GM23338 (cell line): Measurements from ENCODE around the gene UBE2G1. TPM values are rescaled to one million over a fixed set of nuclear protein-coding genes. Genes with fewer than 3 reads are reported as not detected.

ENCODE experiments used
- ATAC-seq: fragments of 200-7000 bp; cut with Tn5 transposase; 3 replicates; pipeline ENCODE4 v1.9.1; 2020
- DNase-seq: peaks from one replicate; pipeline ENCODE4 v3.0.0-alpha.2; 2015; ENCODE audit warnings: low spot score
- H2AFZ ChIP-seq: fragments of 200-600 bp; sonication (generic); 2 replicates; pipeline ENCODE4 v1.8.0; 2016; ENCODE audit warnings: antibody characterized with exemption, mild to moderate bottlenecking, moderate library complexity
- H3F3A ChIP-seq: fragments of 200-600 bp; sonication (generic); replicated peaks from 2 replicates; pipeline ENCODE4 v1.8.0; 2017; ENCODE audit warnings: antibody characterized with exemption, mixed run types, low read depth
- H3K27ac ChIP-seq: fragments of 200-600 bp; sonication (generic); 2 replicates; pipeline ENCODE4 v1.6.1; 2016; ENCODE audit warnings: low read depth
- H3K27me3 ChIP-seq: fragments of 200-600 bp; sonication (generic); 2 replicates; pipeline ENCODE4 v1.8.0; 2016; ENCODE audit warnings: mild to moderate bottlenecking, mixed run types, moderate library complexity; ENCODE audit not compliant: insufficient read depth
- H3K36me3 ChIP-seq: fragments of 200-600 bp; sonication (generic); 2 replicates; pipeline ENCODE4 v1.8.0; 2016; ENCODE audit warnings: mild to moderate bottlenecking; ENCODE audit not compliant: insufficient read depth
- H3K4me1 ChIP-seq: fragments of 200-600 bp; sonication (generic); 2 replicates; pipeline ENCODE4 v1.8.0; 2016; ENCODE audit warnings: mild to moderate bottlenecking, moderate library complexity; ENCODE audit not compliant: insufficient read depth
- H3K4me2 ChIP-seq: fragments of 200-600 bp; sonication (generic); 2 replicates; pipeline ENCODE4 v1.7.1; 2017; ENCODE audit warnings: mixed run types
- H3K4me3 ChIP-seq: fragments of 200-600 bp; sonication (generic); 2 replicates; pipeline ENCODE4 v1.6.1; 2016; ENCODE audit warnings: mixed run types
- H3K79me2 ChIP-seq: fragments of 200-600 bp; sonication (generic); replicated peaks from 2 replicates; pipeline ENCODE4 v1.8.0; 2017; ENCODE audit warnings: mild to moderate bottlenecking; ENCODE audit not compliant: insufficient read depth
- H3K9me2 ChIP-seq: fragments of 200-600 bp; sonication (generic); 2 replicates; pipeline ENCODE4 v1.8.0; 2017; ENCODE audit not compliant: insufficient read depth
- H4K20me1 ChIP-seq: fragments of 200-600 bp; sonication (generic); replicated peaks from 2 replicates; pipeline ENCODE4 v1.8.0; 2017; ENCODE audit warnings: mild to moderate bottlenecking; ENCODE audit not compliant: insufficient read depth
- H3K27ac Mint-ChIP-seq: 2 replicates; pipeline ENCODE4 v1.8.0; 2020; ENCODE audit warnings: inconsistent platforms, mild to moderate bottlenecking, moderate library complexity, mixed read lengths
- H3K27me3 Mint-ChIP-seq: 3 replicates; pipeline ENCODE4 v1.8.0; 2022; ENCODE audit warnings: low read depth, mild to moderate bottlenecking, moderate library complexity, mixed read lengths, inconsistent platforms; ENCODE audit not compliant: insufficient read depth, poor library complexity
- H3K36me3 Mint-ChIP-seq: 3 replicates; pipeline ENCODE4 v1.8.0; 2021; ENCODE audit warnings: low read depth, mild to moderate bottlenecking, inconsistent platforms, moderate library complexity, mixed read lengths
- H3K4me1 Mint-ChIP-seq: 3 replicates; pipeline ENCODE4 v1.8.0; 2020; ENCODE audit warnings: mild to moderate bottlenecking, inconsistent platforms, mixed read lengths
- H3K4me3 Mint-ChIP-seq: 3 replicates; pipeline ENCODE4 v1.8.0; 2021; ENCODE audit warnings: moderate library complexity, mild to moderate bottlenecking, inconsistent platforms, mixed read lengths
- H3K9me3 Mint-ChIP-seq: 3 replicates; pipeline ENCODE4 v1.8.0; 2020; ENCODE audit warnings: moderate library complexity, mild to moderate bottlenecking, inconsistent platforms, mixed read lengths
- CREB1 ChIP-seq: fragments of 250-450 bp; sonication (Bioruptor Pico); IDR thresholded peaks from 2 replicates; pipeline ENCODE4 v1.5.0; 2020; ENCODE audit warnings: low read depth, mild to moderate bottlenecking, moderate library complexity
- JUNB ChIP-seq: IDR thresholded peaks from one replicate; pipeline ENCODE4 v1.6.1; 2016; ENCODE audit warnings: antibody characterized with exemption; ENCODE audit not compliant: unreplicated experiment
- POLR2AphosphoS5 ChIP-seq: IDR thresholded peaks from 2 replicates; pipeline ENCODE4 v1.6.1; 2016; ENCODE audit warnings: antibody characterized with exemption, low read depth
- ZNF114 ChIP-seq: fragments of 250-450 bp; sonication (Bioruptor Pico); IDR thresholded peaks from 2 replicates; pipeline ENCODE4 v1.5.0; 2020; ENCODE audit warnings: mild to moderate bottlenecking, moderate library complexity
- ZNF331 ChIP-seq: fragments of 250-450 bp; sonication (Bioruptor Pico); IDR thresholded peaks from 2 replicates; pipeline ENCODE4 v1.5.0; 2020; ENCODE audit warnings: low read depth, mild to moderate bottlenecking, moderate library complexity
- polyA plus RNA-seq: library from polyadenylated mRNA; unstranded; fragments of >200 nt; fragmentation: Nextera tagmentation; extraction: Ambion mirVana; gene quantifications from 2 replicates; pipeline ENCODE4 v1.2.1, GENCODE V29; 2016
- total RNA-seq: library from RNA; depleted of rRNA; stranded (reverse); fragments of >200 nt; shearing (Covaris generic); gene quantifications from 2 replicates; pipeline ENCODE4 v1.2.3, GENCODE V29; 2014
- TF ChIP-seq, protein P1 (sequence below): IDR thresholded peaks from one replicate; pipeline ENCODE4 v1.6.1; 2018; ENCODE audit warnings: antibody characterized with exemption; ENCODE audit not compliant: unreplicated experiment
- TF ChIP-seq, protein P2 (sequence below), 2 experiments: fragments of 200-600 bp in 1 of 2; sonication (generic) in 1 of 2; conservative IDR thresholded peaks; 2 replicates each; pipeline versions ENCODE4 v1.5.1 to v1.6.1; 2016 to 2017; ENCODE audit warnings: antibody characterized with exemption in 2 of 2, low read depth in 2 of 2, mild to moderate bottlenecking in 2 of 2, moderate library complexity in 1 of 2
- TF ChIP-seq, protein P3 (sequence below): IDR thresholded peaks from 2 replicates; pipeline ENCODE4 v1.6.1; 2016; ENCODE audit warnings: antibody characterized with exemption

The UBE2G1 gene
- total and polyA plus RNA-seq, 2 experiments from 2014 or later, result 71.9 to 145 TPM

DNA sequence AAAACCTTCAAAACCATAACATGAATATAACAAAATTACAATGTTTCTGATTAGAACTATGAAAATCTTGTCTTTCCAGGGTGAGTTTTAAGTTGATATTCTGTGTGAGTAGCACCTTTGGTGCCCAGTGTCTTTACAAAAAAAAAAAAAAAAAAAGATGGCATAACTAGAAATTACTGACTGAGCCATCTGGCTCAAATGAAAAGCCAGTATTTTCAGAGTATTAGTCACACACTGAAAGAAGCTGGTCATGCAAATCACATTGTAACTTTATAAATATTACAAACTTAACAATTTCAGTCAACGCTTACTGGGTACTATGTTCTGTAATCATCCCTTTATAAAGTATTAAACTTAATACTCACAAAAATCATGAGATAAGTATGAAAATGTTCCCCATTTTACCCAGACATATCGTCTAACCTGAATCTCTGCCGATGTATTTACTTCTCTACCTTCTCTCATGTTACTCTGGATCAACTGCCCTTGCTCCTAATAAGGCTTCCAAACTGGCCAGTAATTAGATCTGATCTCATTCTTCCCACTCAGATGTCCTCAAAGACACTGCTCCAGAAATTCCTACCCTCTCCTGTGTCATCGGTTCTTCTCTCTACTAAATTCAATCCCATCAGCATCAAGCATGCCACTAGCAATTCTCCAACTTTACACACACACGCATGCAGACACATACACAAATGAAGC lies 25.4 kb downstream of the UBE2G1 start:
- H3K4me3 ChIP-seq, result no peak overlapping the region
- DNase-seq (no peak), ATAC-seq (no peak)
- H3F3A ChIP-seq, result 0 out of 2 replicates have a peak, but pooled peaks cover 2% of the 10 kb centered on the region
- H3K27ac ChIP-seq, result no peak overlapping the region; the same call in 1 of the 2 replicates
- no peaks in the 10 kb centered on the region for H3K9me2 ChIP-seq
- H3K27me3 Mint-ChIP-seq, result peaks cover 5% of the 10 kb centered on the region
- H3K4me2 ChIP-seq, result no peak overlapping the region
- H3K4me1 ChIP-seq, result peaks cover 36% of the 10 kb centered on the region
- no peaks in the 10 kb centered on the region for H3K27me3 ChIP-seq
- H3K4me1 Mint-ChIP-seq, result peaks cover 20% of the 10 kb centered on the region
- H3K36me3 Mint-ChIP-seq, result no peaks in the 10 kb centered on the region; the same call in 2 of the 3 replicates
- no peaks in the 10 kb centered on the region for H3K9me3 Mint-ChIP-seq
- H2AFZ ChIP-seq, result no peak overlapping the region
- no peaks in the 10 kb centered on the region for H3K36me3 ChIP-seq
- H4K20me1 ChIP-seq, result peaks cover 98% of the 10 kb centered on the region
- no peak overlapping the region for H3K4me3 Mint-ChIP-seq
- no peak overlapping the region for H3K27ac Mint-ChIP-seq
- TF ChIP-seq, protein P1, sequence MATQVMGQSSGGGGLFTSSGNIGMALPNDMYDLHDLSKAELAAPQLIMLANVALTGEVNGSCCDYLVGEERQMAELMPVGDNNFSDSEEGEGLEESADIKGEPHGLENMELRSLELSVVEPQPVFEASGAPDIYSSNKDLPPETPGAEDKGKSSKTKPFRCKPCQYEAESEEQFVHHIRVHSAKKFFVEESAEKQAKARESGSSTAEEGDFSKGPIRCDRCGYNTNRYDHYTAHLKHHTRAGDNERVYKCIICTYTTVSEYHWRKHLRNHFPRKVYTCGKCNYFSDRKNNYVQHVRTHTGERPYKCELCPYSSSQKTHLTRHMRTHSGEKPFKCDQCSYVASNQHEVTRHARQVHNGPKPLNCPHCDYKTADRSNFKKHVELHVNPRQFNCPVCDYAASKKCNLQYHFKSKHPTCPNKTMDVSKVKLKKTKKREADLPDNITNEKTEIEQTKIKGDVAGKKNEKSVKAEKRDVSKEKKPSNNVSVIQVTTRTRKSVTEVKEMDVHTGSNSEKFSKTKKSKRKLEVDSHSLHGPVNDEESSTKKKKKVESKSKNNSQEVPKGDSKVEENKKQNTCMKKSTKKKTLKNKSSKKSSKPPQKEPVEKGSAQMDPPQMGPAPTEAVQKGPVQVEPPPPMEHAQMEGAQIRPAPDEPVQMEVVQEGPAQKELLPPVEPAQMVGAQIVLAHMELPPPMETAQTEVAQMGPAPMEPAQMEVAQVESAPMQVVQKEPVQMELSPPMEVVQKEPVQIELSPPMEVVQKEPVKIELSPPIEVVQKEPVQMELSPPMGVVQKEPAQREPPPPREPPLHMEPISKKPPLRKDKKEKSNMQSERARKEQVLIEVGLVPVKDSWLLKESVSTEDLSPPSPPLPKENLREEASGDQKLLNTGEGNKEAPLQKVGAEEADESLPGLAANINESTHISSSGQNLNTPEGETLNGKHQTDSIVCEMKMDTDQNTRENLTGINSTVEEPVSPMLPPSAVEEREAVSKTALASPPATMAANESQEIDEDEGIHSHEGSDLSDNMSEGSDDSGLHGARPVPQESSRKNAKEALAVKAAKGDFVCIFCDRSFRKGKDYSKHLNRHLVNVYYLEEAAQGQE, result no peak
- TF ChIP-seq, protein P2, sequence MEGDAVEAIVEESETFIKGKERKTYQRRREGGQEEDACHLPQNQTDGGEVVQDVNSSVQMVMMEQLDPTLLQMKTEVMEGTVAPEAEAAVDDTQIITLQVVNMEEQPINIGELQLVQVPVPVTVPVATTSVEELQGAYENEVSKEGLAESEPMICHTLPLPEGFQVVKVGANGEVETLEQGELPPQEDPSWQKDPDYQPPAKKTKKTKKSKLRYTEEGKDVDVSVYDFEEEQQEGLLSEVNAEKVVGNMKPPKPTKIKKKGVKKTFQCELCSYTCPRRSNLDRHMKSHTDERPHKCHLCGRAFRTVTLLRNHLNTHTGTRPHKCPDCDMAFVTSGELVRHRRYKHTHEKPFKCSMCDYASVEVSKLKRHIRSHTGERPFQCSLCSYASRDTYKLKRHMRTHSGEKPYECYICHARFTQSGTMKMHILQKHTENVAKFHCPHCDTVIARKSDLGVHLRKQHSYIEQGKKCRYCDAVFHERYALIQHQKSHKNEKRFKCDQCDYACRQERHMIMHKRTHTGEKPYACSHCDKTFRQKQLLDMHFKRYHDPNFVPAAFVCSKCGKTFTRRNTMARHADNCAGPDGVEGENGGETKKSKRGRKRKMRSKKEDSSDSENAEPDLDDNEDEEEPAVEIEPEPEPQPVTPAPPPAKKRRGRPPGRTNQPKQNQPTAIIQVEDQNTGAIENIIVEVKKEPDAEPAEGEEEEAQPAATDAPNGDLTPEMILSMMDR (conservative IDR thresholded peaks at IDR 0.05; ENCODE audit: low read depth in 2 of 2), result no peak
- peaks cover 100% of the 10 kb centered on the region for H3K79me2 ChIP-seq

DNA sequence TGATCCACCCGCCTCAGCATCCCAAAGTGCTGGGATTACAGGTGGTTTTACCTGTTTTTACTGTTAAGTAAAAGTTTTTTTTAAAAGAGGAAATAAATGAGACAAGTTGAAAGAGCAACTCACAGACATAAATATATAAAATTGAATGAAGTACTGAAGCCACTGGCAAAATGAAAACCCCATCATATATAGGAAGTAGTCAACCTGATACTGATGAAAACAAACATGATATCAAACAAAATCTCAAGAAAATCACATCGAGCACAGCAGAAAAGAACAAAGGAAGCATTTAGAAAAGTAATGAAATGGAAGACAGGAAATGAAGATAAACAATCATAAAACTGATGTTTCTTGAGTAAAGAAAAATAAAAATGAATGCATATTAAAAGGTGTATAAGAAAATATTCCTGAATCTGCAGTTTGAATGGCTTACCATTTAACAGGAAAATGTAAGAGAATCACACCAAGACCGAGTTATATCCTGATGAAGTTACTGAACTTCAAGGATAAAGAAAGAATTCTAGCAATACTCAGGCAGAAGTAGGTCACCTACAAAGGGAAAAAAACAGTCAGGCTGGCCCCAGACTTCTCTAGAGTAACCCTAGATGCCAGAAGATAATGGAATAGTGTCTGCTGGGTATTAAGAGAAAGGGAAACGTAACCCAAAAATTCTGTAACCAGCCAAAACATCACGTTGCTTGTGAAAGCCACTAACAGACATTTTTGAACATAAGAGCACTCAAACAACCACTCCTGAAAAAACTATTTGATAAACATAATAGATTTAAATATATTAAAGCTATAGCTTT lies 31.5 kb downstream of the UBE2G1 start:
- Histone ChIP-seq H3K79me2 (peaks cover 100% of the 10 kb centered on the region), H3F3A (peaks cover 8% of the 10 kb centered on the region; the same call in 1 of the 2 replicates), H3K4me1 (peaks cover 50% of the 10 kb centered on the region), H4K20me1 (peaks cover 97% of the 10 kb centered on the region), H3K4me3 (no peak overlapping the region), H3K9me2 (no peaks in the 10 kb centered on the region), H3K36me3 (no peaks in the 10 kb centered on the region), H3K27me3 (no peaks in the 10 kb centered on the region), H3K4me2 (no peak overlapping the region), H3K27ac (no peak overlapping the region), H2AFZ (no peak overlapping the region)
- H3K4me1 Mint-ChIP-seq, result peaks cover 32% of the 10 kb centered on the region
- H3K27me3 Mint-ChIP-seq, result peaks cover 3% of the 10 kb centered on the region
- no peak overlapping the region; the same call in 1 of the 2 replicates for H3K27ac Mint-ChIP-seq
- peaks cover 3% of the 10 kb centered on the region; the same call in 2 of the 3 replicates for H3K36me3 Mint-ChIP-seq
- H3K4me3 Mint-ChIP-seq, result no peak overlapping the region
- no peak for DNase-seq
- ATAC-seq, result no peak
- no peaks in the 10 kb centered on the region for H3K9me3 Mint-ChIP-seq
- TF ChIP-seq ZNF331 (CRISPR knock-in tag), result no peak
- TF ChIP-seq, protein P1, result no peak
- no peak for TF ChIP-seq ZNF114 (CRISPR knock-in tag)
- TF ChIP-seq, protein P3, sequence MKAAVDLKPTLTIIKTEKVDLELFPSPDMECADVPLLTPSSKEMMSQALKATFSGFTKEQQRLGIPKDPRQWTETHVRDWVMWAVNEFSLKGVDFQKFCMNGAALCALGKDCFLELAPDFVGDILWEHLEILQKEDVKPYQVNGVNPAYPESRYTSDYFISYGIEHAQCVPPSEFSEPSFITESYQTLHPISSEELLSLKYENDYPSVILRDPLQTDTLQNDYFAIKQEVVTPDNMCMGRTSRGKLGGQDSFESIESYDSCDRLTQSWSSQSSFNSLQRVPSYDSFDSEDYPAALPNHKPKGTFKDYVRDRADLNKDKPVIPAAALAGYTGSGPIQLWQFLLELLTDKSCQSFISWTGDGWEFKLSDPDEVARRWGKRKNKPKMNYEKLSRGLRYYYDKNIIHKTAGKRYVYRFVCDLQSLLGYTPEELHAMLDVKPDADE, result no peak
- no peak for TF ChIP-seq CREB1
- TF ChIP-seq, protein P2 (conservative IDR thresholded peaks at IDR 0.05; ENCODE audit: low read depth in 2 of 2), result no peak
- TF ChIP-seq POLR2AphosphoS5, result no peak
- TF ChIP-seq JUNB, result no peak
